ENCODE measurements around the gene CDK6. TPM values are rescaled to one million over a fixed set of nuclear protein-coding genes. Genes with fewer than 3 reads are reported as not detected.

CDK6 gene
- total RNA-seq, 1 experiment from 2014 or later: 25.2 TPM

DNA sequence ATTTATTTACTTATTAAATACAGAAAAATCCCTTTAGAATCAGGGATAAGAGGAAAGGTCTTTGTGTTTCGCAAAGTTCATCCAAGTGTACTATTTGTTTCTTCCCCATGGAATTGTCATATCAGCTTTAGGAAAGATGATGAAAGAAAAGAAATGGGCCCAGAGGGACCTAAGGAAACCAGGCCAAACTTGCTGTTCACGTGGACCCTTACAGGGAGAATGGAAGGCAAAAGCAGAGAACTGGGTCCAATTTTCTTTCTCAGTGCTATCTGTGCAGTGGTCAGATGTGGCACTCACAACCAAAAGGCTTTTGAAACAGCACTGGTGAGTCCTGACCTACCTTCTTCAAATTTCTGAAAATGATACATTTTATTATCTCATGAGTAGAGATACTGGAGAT is 192.6 kb downstream of the CDK6 start:
- no peak for DNase-seq (ENCODE audit: low spot score)
- in situ Hi-C loops (cut with HindIII; ENCODE audit: low sequenced_read_pairs): no loop called here

DNA sequence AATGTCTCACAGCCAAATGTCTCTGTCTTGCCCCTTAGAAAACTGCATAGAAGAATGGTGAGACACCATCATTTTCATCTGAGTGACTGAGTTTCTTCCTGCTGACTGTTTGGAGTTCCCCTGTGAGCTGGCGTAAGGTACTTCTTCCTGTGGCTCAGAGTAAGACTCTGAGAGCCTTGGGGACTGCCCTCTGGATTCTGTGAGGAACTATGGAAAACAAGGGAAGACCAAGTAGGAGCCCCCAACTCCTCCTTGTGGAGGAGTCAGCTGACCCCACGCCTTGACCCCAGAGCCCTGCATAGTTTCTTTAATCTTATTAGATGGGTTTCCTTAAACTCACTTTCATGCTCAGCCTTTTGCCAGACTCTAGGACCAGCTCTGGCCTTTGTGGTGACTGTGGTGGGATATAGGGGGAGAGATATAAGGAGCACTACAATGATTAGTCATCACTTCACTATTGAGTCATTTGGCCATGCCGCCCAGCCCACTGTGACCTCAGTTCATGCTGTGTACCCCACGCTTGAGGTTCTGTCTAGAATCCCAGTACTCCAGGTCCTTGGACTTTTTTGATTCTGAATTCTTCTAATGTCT is 194.4 kb downstream of the CDK6 start:
- in situ Hi-C loops (cut with HindIII; ENCODE audit: low sequenced_read_pairs): no loop called here
- no peak for DNase-seq (ENCODE audit: low spot score)

DNA sequence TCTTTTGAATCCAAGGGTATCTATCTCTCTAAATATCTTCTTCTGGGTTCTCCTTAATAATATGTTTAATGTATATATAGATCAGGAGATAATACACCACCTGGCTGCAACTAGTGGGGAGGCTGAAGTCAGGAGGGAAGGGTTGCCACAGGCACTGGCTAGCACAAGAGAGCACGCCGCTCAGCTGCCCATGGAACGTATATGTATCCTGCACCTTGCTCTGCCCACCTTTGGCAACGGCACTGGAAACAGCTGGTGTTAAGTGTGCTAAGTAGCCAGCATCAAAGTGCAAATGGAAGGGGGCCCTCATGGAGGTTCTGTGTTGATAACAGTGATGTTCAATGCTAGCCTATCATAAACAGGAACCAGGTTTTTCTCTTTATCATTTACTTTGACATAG is 196.4 kb downstream of the CDK6 start:
- DNase-seq (ENCODE audit: low spot score): no peak
- in situ Hi-C loops (cut with HindIII; ENCODE audit: low sequenced_read_pairs): no loop called here

DNA sequence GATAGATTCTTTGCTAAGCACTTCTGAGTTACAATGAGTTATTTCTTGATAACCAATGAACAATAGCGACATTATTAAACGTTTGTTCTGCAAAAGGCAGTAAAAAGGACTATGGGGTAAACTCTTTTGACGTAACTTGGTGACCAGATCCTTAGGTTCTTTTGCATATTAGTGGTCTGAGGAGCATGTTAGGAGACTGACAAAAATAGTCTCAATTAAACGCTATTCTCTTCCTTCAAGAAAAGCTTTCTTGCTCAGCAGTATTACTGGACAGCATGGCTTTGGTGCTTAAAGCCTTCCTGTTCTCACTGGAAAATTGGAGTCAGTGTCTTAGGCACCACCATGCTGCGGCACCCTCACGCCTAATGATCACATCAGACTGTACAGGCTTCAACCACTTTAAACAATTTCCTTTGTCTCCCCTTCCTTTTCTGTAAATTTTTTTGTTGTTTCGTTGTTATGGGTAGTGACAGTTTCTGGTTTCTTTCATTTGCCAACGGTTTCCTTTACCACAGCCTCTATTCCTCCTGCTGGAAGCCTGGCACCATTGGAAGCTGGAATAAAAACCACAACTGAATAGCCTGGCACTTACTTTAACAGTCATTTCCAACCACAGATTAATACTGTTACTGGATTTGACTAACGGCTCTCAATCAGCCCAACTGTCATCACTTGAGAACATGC is 197.0 kb downstream of the CDK6 start:
- in situ Hi-C loops (cut with HindIII; ENCODE audit: low sequenced_read_pairs): no loop called here
- no peak for DNase-seq (ENCODE audit: low spot score)

DNA sequence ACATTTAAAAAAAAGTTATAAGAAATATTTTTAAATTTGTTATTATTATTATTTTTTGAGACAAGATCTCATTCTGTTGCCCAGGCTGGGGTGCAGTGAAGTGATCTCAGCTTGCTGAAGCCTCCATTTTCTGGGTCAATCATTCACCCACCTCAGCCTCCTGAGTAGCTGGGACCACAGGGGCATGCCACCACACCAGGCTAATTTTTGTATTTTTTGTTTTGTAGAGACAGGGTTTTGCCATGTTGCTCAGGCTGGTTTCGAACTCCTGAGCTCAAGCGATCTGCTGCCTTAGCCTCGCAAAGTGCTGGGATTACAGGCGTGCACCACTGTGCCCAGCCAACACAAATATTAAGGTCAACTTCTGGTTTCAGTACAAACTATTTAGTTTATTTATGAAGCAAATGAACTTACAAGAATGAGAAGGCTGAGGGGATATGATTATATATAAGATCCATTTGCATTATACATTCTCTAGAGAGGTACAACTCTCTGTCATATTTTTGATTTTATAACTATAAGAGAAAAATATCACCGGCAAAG is 200.3 kb downstream of the CDK6 start:
- no peak for DNase-seq (ENCODE audit: low spot score)
- in situ Hi-C loops (cut with HindIII; ENCODE audit: low sequenced_read_pairs): no loop called here

DNA sequence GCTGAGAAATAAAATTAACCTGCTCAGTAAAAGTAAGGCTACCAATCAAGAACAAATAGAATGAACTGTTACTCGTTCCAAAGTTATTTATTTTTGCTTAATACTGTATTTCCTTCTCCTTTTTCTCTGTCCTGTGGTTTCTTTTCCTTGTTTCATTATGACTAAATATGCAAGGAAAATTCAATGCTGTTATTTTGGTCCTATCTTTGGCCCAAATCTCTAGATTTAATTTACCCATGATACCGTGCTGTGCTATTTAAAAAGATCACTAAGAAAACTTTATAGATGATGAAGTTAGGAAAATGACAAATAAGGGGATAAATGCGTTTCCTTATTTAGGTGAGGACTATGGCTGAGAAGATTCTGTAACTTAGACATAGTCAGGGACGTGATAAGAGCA is 200.8 kb downstream of the CDK6 start:
- in situ Hi-C loops (cut with HindIII; ENCODE audit: low sequenced_read_pairs): no loop called here
- no peak for DNase-seq (ENCODE audit: low spot score)

DNA sequence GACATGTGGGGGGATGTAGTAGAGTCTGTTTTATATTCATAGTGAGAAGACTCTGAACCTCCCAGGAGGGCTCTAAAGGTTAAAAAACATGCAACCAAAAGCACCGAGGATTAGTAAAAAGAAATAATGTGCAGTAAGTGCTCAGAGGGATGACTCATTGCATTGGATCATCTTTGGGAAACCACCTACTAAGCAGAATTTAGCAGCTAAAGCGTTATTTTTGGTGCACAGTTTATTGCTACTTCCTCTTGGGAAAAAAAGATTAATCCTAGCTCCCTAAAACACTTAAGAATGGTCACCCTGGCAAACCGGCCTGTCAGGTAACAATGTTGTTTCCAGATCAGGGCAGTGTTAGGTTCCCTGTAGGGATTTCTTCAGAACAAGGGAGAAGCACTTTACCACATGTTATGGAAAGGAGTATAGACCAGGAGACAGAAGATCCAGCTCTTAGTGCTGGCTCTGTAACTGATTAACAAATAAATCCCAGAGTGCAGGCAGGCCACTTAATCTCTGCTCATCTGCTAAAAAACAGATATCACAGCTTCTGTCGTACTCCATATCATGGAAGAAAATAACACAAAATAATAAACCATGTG is 201.4 kb downstream of the CDK6 start:
- no peak for DNase-seq (ENCODE audit: low spot score)
- in situ Hi-C loops (cut with HindIII; ENCODE audit: low sequenced_read_pairs): no loop called here

DNA sequence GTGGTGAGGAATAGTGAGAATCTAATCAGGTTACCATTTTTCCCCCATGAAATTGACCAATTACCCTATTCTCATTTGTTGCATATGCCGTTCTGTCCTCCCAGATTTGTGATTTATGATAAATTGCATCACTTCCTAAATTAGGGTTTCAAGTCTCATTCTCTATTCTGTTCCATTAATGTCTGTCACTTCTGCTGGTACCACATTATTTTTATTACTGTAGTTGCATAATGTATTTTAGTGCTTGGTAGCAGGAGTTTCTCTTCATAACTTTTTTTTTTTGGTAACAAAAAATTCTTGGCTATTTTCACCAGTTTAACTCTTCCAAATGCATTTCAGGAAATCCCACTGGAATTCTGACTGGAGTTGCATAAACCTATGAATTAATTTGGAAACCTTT is 202.2 kb downstream of the CDK6 start:
- in situ Hi-C loops (cut with HindIII; ENCODE audit: low sequenced_read_pairs): no loop called here
- no peak for DNase-seq (ENCODE audit: low spot score)

DNA sequence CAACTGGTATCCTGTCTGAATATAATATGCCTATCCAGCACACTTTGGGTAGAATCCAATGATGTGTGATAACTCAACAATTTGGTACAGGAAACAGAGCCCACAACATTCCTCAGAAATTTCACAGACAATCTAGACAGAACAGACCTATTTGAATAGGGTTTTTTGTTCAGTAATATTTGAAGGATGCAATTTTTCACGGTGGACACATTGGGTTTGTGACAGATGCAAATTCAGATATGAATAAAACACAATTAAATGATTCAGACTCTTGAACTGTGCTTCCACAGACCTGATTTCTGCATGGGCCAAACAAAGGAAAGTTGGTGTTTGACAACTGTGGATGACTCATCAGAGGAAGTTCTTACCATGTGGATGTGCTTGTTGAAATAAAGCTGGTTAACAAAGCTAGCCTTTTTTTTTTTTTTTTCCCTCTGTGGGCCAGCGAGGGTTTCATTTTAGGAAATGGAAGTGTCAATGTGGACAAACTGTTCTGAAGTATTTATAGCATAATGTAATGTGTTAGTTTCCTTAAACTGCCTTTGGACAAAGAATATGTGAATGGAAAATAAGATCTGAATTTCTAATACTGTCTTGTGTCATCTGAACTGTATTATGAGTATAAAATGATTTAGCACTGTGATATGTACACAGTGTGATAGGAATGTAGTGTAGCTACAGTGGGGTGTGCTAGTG is 203.0 kb downstream of the CDK6 start:
- in situ Hi-C loops (cut with HindIII; ENCODE audit: low sequenced_read_pairs): no loop called here
- DNase-seq (ENCODE audit: low spot score): no peak

DNA sequence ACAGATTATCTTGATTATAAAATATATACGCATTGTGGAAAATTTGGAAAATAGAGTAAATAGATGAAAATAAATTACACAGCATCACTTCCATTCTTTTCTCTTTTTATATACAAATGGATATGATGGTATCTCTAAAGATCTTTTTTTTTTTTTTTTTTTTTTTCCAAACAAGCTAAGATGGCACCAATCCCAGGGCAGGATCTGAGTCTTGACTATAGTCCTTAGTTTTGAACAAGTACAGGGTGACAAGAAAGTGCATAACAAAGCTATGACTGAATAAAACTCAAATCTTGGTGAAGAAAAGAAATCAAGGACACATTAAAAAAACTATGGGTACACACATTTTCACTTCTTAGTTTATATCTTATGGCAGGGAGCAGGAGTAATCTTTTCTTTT is 203.6 kb downstream of the CDK6 start:
- in situ Hi-C loops (cut with HindIII; ENCODE audit: low sequenced_read_pairs): no loop called here
- DNase-seq (ENCODE audit: low spot score): no peak

DNA sequence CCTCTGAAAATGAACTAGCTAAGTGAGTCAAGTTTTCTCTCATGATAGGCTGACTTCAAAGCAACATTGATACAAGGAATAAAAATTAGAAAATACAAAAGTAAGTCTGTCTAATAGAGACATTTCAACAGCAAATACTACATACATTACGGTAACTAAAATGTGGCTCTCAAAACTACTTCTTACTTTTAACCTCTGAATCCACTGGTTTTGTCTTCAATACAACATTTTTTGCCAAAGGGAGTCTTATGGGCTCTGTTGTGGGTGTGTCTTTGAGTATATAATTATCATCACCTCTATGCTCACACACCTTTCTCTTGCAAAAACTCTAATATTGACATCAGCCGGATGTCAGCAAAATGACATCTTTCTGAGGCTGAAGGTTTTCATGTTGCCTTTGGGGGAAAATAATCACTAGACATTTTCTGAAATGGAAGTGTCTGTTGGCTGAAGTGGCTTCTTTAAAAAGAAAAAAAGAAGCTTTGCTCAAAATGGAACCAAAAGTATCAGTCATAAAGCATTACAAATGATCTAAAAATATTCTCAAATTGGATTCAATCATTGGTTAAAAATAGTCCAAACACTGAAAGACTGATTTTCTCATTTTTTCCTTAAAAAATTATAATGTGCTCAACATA is 204.4 kb downstream of the CDK6 start:
- no peak for DNase-seq (ENCODE audit: low spot score)
- in situ Hi-C loops (cut with HindIII; ENCODE audit: low sequenced_read_pairs): no loop called here

DNA sequence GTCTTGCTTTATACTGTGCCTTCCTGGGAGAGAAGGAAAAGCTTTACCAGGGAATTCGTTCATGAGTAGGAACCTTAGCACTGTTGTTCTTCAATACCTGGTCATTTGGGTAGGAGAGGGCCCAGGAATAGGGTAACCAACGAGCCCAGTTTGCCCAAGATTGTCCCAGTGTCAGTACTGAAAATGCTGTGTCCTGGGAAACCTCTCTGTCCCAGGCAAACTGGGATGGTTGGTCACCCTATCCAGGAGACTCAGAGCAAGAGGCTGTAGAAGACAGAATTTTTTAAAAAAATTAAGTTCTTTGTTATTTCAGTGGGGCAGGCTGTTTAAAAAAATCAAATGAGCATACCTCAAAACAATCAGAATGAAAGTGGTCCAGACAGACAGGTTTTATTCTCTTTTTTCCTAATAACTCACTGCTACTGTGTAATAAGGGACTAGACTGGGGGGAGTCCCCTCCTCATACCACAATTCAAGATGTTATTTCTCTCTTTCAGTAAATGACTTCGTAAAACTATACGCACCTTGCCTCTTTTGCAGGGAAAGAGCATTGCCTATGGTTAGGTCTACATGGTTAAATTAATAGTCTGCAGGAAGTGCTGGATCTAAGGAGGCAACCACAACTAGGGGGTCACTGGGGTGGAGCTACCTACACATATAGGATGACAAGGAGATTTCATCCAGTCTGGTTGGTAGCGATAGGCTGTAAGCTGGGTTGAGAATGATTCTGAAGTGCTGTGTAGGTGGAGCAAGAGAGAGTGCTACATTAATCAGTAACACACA is 205.1 kb downstream of the CDK6 start:
- DNase-seq (ENCODE audit: low spot score): no peak
- in situ Hi-C loops (cut with HindIII; ENCODE audit: low sequenced_read_pairs): no loop called here

DNA sequence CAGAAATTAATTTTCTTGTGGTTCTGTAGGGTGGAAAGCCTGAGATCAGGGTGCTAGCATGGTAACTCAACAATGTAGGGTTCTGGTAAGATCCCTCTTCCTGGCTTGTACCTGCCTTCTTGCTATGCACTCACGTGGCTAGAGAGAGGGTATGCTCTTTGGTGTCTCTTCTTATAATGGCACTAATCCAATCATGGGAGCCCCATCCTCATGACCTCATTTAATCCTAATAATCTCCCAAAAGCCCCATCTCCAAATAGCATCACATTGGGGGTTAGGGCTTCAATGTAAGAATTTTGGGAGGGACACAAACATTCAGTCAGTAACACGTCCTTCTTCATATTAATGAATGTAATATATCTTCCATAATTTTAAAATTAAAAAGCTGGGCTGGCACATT is 206.6 kb downstream of the CDK6 start:
- no peak for DNase-seq (ENCODE audit: low spot score)
- in situ Hi-C loops (cut with HindIII; ENCODE audit: low sequenced_read_pairs): no loop called here

DNA sequence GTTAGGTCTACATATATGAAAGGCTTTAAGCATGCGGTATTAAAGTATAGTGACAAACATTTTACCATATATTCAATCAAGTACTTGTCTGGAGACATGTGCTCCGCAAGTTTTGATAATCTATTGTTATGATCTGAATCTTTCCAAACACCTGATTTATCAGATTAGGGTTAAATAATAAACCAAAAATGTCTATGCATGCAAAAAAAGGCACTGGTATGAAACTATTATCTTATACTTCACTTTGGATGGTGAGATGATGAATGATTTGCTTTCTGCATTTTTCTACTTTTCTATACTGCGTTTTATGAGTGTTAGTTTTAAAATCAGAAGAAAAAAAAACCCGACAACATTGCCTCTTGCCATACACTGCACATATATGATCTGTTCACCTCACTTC is 208.4 kb downstream of the CDK6 start:
- in situ Hi-C loops (cut with HindIII; ENCODE audit: low sequenced_read_pairs): no loop called here
- no peak for DNase-seq (ENCODE audit: low spot score)

DNA sequence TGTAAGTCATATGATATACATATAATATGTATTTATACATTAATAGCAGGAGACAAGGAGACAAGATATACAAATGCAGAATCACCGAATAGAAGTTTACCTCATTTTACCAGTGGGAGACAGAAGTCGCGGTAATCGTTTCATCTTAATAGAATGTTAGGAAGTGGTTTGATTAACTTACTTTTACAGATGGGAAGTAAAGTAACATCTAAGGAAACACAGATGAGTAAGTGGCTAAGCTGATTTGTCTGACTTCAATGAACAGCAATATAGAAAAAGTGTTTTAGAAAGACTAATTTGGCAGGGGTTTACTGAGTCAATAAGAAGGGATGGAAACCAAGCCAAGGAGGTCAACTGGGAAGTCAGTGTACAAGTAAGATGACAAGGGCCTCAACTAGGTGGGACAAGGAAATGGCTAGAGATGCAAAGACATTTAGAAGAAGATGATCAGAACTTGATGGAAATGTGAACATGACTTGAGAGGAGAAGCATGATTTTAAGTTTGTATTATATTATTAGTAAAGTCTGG is 210.0 kb downstream of the CDK6 start:
- DNase-seq (ENCODE audit: low spot score): no peak
- in situ Hi-C loops (cut with HindIII; ENCODE audit: low sequenced_read_pairs): no loop called here

DNA sequence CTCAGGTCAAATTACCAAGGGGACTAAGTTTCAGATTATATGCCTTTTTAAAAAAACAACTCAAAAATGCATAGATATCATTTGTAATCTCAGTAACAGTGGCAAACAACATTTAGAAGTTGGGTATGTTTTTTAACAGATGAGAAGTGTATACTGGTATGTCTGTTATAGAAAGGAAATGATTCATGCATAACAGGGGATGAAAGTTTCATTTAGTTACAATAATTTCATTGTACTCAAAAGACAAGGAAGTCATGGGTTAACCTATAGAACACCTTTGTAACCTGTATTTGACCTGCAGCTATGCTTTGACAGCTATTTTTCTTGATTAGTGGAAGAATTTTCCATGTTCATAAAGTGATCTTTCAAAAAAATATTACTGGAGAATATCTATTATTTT is 210.8 kb downstream of the CDK6 start:
- no peak for DNase-seq (ENCODE audit: low spot score)
- in situ Hi-C loops (cut with HindIII; ENCODE audit: low sequenced_read_pairs): no loop called here

DNA sequence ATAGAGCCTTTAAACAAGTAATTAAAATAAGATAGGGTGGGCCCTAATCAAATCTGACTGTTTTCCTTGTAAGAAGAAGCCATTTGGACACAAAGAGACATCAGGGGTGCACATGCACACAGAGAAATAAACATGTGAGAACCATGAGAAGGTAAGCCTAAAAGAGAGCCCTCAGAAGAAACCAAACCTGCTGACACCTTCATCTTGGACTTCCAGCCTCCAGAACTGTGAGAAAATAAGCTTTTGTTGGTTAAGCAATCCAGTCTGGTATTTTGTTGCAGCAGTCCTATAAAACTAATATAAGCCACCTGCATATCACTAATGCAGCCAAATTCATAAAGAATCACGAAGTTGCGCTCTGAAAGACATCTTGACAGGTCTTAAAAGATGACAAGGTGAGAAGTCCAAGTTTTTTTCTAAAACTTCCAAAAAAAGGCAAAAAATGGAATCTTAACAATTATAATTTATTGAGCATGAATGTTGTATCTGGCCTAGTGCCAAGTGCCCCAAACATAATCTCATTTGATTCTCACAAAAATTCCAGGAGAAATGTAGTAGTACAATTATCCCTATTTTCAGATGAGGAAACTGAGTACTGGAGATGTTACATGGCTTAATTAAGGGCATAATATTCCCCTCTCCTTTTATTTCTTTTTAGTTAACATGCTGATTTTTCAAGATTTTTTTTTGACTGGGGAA is 211.9 kb downstream of the CDK6 start:
- no peak for DNase-seq (ENCODE audit: low spot score)
- in situ Hi-C loops (cut with HindIII; ENCODE audit: low sequenced_read_pairs): no loop called here

DNA sequence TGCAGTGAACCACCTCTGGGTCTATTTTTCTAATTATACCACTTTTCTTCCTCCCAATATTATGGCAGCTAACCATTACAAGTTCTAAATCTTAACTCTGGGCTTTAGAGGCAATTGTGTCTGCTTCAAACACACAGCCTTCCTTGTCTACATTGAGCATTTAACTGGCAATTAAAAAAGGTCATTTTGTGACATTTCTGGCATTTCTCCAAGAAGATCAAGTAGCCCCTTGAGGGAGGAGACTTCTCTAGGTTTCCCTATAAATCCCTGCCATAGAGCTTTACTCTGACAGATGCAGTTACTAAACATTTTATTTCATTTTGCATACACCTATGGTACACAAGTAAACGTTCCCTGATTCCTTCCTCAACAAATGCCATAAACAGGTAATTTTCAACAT is 212.8 kb downstream of the CDK6 start:
- in situ Hi-C loops (cut with HindIII; ENCODE audit: low sequenced_read_pairs): no loop called here
- no peak for DNase-seq (ENCODE audit: low spot score)

All from G401 (cell line).